Measurements from ENCODE around the gene NUDCD3.

Gene NUDCD3

GRCh38 chr7:44408596-44408995, 81.9 kb downstream of the NUDCD3 start:
- Histone ChIP-seq H3K4me2 (ENCODE audit: low read length) (no peak overlapping the region), H3K9me3 (ENCODE audit: control insufficient read depth, insufficient read depth, low read length) (peaks cover 5% of the 10 kb centered on the region; the same call in 1 of the 2 replicates), H3F3A (ENCODE audit: control insufficient read depth, insufficient read depth) (0 out of 2 replicates have a peak, but pooled peaks cover 3% of the 10 kb centered on the region), H3K9me2 (replicated peaks; ENCODE audit: control insufficient read depth, low read length) (no peaks in the 10 kb centered on the region), H3K27me3 (ENCODE audit: control insufficient read depth, low read length) (no peaks in the 10 kb centered on the region), H3K79me2 (ENCODE audit: control insufficient read depth, low read length) (peaks cover 62% of the 10 kb centered on the region), H3K4me3 (ENCODE audit: low read length) (no peak overlapping the region), H3K27ac (ENCODE audit: low read depth, low read length) (no peak overlapping the region), H3K4me1 (ENCODE audit: control insufficient read depth, low read length) (peaks cover 3% of the 10 kb centered on the region; the same call in 1 of the 2 replicates), H4K20me1 (ENCODE audit: control insufficient read depth, insufficient read depth, low read depth, low read length) (0 out of 2 replicates have a peak, but pooled peaks cover 3% of the 10 kb centered on the region), H3K36me3 (ENCODE audit: control insufficient read depth, low read length) (peaks cover 61% of the 10 kb centered on the region)
- TF ChIP-seq EZH2phosphoT487 (IDR thresholded peaks at IDR 0.05; ENCODE audit: borderline replicate concordance, low read length) (no peak), CTCF (IDR thresholded peaks at IDR 0.05; ENCODE audit: low read depth, low read length, poor library complexity, severe bottlenecking) (no peak)

GRCh38 chr7:44403775-44404174, 86.7 kb downstream of the NUDCD3 start:
- H3K9me2 ChIP-seq (replicated peaks; ENCODE audit: control insufficient read depth, low read length): no peaks in the 10 kb centered on the region
- H3K9me3 ChIP-seq (ENCODE audit: control insufficient read depth, insufficient read depth, low read length): no peaks in the 10 kb centered on the region
- H3K27ac ChIP-seq (ENCODE audit: low read depth, low read length): no peak overlapping the region
- H3K4me1 ChIP-seq (ENCODE audit: control insufficient read depth, low read length): peaks cover 3% of the 10 kb centered on the region; the same call in 1 of the 2 replicates
- H3K4me2 ChIP-seq (ENCODE audit: low read length): no peak overlapping the region
- H3F3A ChIP-seq (ENCODE audit: control insufficient read depth, insufficient read depth): 0 out of 2 replicates have a peak, but pooled peaks cover 3% of the 10 kb centered on the region
- H3K4me3 ChIP-seq (ENCODE audit: low read length): no peak overlapping the region
- H3K79me2 ChIP-seq (ENCODE audit: control insufficient read depth, low read length): peaks cover 24% of the 10 kb centered on the region
- TF ChIP-seq CTCF (IDR thresholded peaks at IDR 0.05; ENCODE audit: low read depth, low read length, poor library complexity, severe bottlenecking) (no peak), EZH2phosphoT487 (IDR thresholded peaks at IDR 0.05; ENCODE audit: borderline replicate concordance, low read length) (no peak)
- no peaks in the 10 kb centered on the region for H3K27me3 ChIP-seq (ENCODE audit: control insufficient read depth, low read length)
- peaks cover 61% of the 10 kb centered on the region for H3K36me3 ChIP-seq (ENCODE audit: control insufficient read depth, low read length)
- 0 out of 2 replicates have a peak, but pooled peaks cover 3% of the 10 kb centered on the region for H4K20me1 ChIP-seq (ENCODE audit: control insufficient read depth, insufficient read depth, low read depth, low read length)

- 0 out of 2 replicates have a peak, but pooled peaks cover 3% of the 10 kb centered on the region for H3F3A ChIP-seq (ENCODE audit: control insufficient read depth, insufficient read depth)
- TF ChIP-seq EZH2phosphoT487 (IDR thresholded peaks at IDR 0.05; ENCODE audit: borderline replicate concordance, low read length) (no peak), CTCF (IDR thresholded peaks at IDR 0.05; ENCODE audit: low read depth, low read length, poor library complexity, severe bottlenecking) (no peak)
- peaks cover 66% of the 10 kb centered on the region for H3K36me3 ChIP-seq (ENCODE audit: control insufficient read depth, low read length)
- no peaks in the 10 kb centered on the region for H3K4me1 ChIP-seq (ENCODE audit: control insufficient read depth, low read length)
- no peak overlapping the region for H3K4me2 ChIP-seq (ENCODE audit: low read length)
- no peak overlapping the region for H3K4me3 ChIP-seq (ENCODE audit: low read length)
- H4K20me1 ChIP-seq (ENCODE audit: control insufficient read depth, insufficient read depth, low read depth, low read length): 0 out of 2 replicates have a peak, but pooled peaks cover 3% of the 10 kb centered on the region
- H3K79me2 ChIP-seq (ENCODE audit: control insufficient read depth, low read length): peaks cover 18% of the 10 kb centered on the region
- no peaks in the 10 kb centered on the region for H3K9me2 ChIP-seq (replicated peaks; ENCODE audit: control insufficient read depth, low read length)
- no peaks in the 10 kb centered on the region for H3K27me3 ChIP-seq (ENCODE audit: control insufficient read depth, low read length)
- H3K27ac ChIP-seq (ENCODE audit: low read depth, low read length): no peak overlapping the region
- no peaks in the 10 kb centered on the region for H3K9me3 ChIP-seq (ENCODE audit: control insufficient read depth, insufficient read depth, low read length)
Observed at GRCh38 chr7:44403176-44403759, 87.2 kb downstream of the NUDCD3 start.
